Ascending aorta (tissue), 2 donors: Measurements from ENCODE around the gene JAKMIP2. TPM values are rescaled to one million over a fixed set of nuclear protein-coding genes. Genes with fewer than 3 reads are reported as not detected.

Experiments
- DNase-seq, 2 donors: peaks; one replicate each; pipeline ENCODE4 v3.0.0-alpha.2; 2019; ENCODE audit warnings: low spot score in 2 of 2
- H3K27ac ChIP-seq, 2 donors: fragments of 200-600 bp; sonication (generic); one replicate each; pipeline ENCODE4 v1.5.1; 2016 to 2017; ENCODE audit warnings: mild to moderate bottlenecking in 1 of 2
- H3K27me3 ChIP-seq: fragments of 200-600 bp; sonication (generic); one replicate; pipeline ENCODE4 v1.5.1; 2017
- H3K36me3 ChIP-seq, 2 donors: fragments of 200-600 bp; sonication (generic); one replicate each; pipeline ENCODE4 v1.5.1; 2016
- H3K4me1 ChIP-seq, 2 donors: fragments of 200-600 bp; sonication (generic); one replicate each; pipeline ENCODE4 v1.5.1; 2016 to 2017; ENCODE audit warnings: mild to moderate bottlenecking in 1 of 2
- H3K4me3 ChIP-seq, 2 donors: fragments of 200-600 bp; sonication (generic); one replicate each; pipeline ENCODE4 v1.5.1; 2016 to 2017; ENCODE audit warnings: mild to moderate bottlenecking in 1 of 2
- H3K9me3 ChIP-seq, 2 donors: fragments of 200-600 bp; sonication (generic); one replicate each; pipeline ENCODE4 v1.5.1; 2016
- CTCF ChIP-seq, 3 experiments: fragments of 200-600 bp in 2 of 3; fragments of 450-650 bp in 1 of 3; sonication (generic) in 2 of 3; IDR thresholded peaks; one replicate each; pipeline ENCODE4 v1.5.1; 2016 to 2019; ENCODE audit warnings: antibody characterized with exemption in 3 of 3, mild to moderate bottlenecking in 1 of 3, moderate library complexity in 1 of 3
- intact Hi-C: fragments of 100-400 bp; cut with DNase I; formaldehyde crosslinking; loops from one replicate; pipeline ENCODE4 v1.15.1; 2023
- total RNA-seq: library from RNA; depleted of rRNA; stranded (reverse); fragments of >200 nt; gene quantifications from one replicate; pipeline ENCODE4 v1.1.0, GENCODE V29; 2016

Gene JAKMIP2
- total RNA-seq, 1 donor from 2014 or later = not detected

- Histone ChIP-seq H3K27me3 (no peaks in the 10 kb centered on the region), H3K9me3 (no peaks in the 10 kb centered on the region), H3K4me1 (no peaks in the 10 kb centered on the region), H3K27ac (no peak overlapping the region), H3K36me3 (no peaks in the 10 kb centered on the region), H3K4me3 (no peak overlapping the region)
- intact Hi-C loops = no loop called here
- DNase-seq = no peak
- no peak for TF ChIP-seq CTCF (IDR thresholded peaks at IDR 0.05)
Observed at GRCh38 chr5:147773587-147773986, 8.9 kb downstream of the JAKMIP2 start.

GRCh38 chr5:147773139-147773538 is 9.4 kb downstream of the JAKMIP2 start:
- intact Hi-C loops = no loop called here
- H3K27ac ChIP-seq = no peak overlapping the region
- no peaks in the 10 kb centered on the region for H3K27me3 ChIP-seq
- no peaks in the 10 kb centered on the region for H3K36me3 ChIP-seq
- TF ChIP-seq CTCF (IDR thresholded peaks at IDR 0.05) = no peak
- no peak overlapping the region for H3K4me3 ChIP-seq
- no peaks in the 10 kb centered on the region for H3K4me1 ChIP-seq
- no peak for DNase-seq
- H3K9me3 ChIP-seq = no peaks in the 10 kb centered on the region

- H3K27ac ChIP-seq = no peak overlapping the region
- H3K4me3 ChIP-seq = no peak overlapping the region
- no peaks in the 10 kb centered on the region for H3K4me1 ChIP-seq
- no peaks in the 10 kb centered on the region for H3K9me3 ChIP-seq
- H3K36me3 ChIP-seq = no peaks in the 10 kb centered on the region
- intact Hi-C loops = no loop called here
- H3K27me3 ChIP-seq = no peaks in the 10 kb centered on the region
- no peak for TF ChIP-seq CTCF (IDR thresholded peaks at IDR 0.05)
- no peak for DNase-seq
Observed at GRCh38 chr5:147767048-147767447, 15.5 kb downstream of the JAKMIP2 start.

GRCh38 chr5:147763791-147764525 is 18.6 kb downstream of the JAKMIP2 start:
- Histone ChIP-seq H3K4me3 (no peak overlapping the region), H3K27me3 (no peaks in the 10 kb centered on the region), H3K27ac (no peak overlapping the region), H3K36me3 (no peaks in the 10 kb centered on the region), H3K4me1 (no peaks in the 10 kb centered on the region), H3K9me3 (no peaks in the 10 kb centered on the region)
- intact Hi-C loops = loop anchor here (5.0 kb wide), 1 partner anchor 142 kb away; no protein-coding TSS in a partner anchor
- TF ChIP-seq CTCF (IDR thresholded peaks at IDR 0.05) = no peak
- no peak for DNase-seq

GRCh38 chr5:147760086-147760875 is 22.2 kb downstream of the JAKMIP2 start:
- no peak overlapping the region for H3K27ac ChIP-seq
- no peak for TF ChIP-seq CTCF (IDR thresholded peaks at IDR 0.05)
- H3K4me1 ChIP-seq = no peaks in the 10 kb centered on the region
- H3K9me3 ChIP-seq = no peaks in the 10 kb centered on the region
- H3K27me3 ChIP-seq = no peaks in the 10 kb centered on the region
- intact Hi-C loops = loop anchor here (5.0 kb wide), 1 partner anchor 138 kb away; no protein-coding TSS in a partner anchor
- no peak for DNase-seq
- H3K4me3 ChIP-seq = no peak overlapping the region
- no peaks in the 10 kb centered on the region for H3K36me3 ChIP-seq
